ENCODE results near the gene FOXJ3.
"Not testable (repeated sequence)": the region's sequence is repeated elsewhere in the genome, so short reads cannot be mapped to it uniquely, and the experiment has no call there.

Gene FOXJ3

DNA sequence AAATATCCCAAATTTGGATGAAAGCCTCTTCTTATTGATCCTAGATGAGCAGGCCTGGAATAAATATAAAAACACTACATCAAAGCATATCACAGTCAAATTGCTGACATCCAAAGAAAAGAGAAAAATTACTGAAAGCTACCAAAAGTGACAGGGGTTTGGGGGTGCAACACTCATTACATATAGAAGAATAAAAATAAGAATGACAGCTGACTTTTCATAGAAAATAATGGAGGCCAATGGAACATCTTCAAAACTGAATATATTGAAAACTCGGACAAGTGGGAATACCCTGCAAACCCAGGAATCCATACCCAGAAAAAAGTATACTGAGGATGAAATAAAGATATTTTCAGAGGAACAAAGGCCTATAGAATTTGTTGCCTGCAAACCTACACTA, 84.0 kb downstream of the FOXJ3 start:
- no peak for DNase-seq (ENCODE audit: low read depth, low spot score)

DNA sequence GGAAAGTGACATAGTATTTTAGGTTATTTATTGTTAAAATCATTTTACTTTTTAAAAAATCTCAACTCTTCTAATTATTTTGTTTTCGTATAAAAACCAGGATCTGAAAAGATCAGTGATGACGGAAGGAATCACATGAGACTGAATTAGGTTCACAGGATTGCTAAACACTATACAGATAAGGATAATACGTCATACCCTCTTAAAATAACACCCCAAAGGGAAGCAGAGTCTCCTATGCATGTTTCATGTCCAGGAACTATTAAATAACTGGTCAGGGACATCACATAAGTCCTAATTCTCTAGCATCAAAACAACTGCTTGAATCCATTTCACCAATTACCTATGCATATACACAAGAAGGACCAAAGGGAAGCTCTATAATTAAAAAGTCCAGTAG, 84.9 kb downstream of the FOXJ3 start:
- DNase-seq (ENCODE audit: low read depth, low spot score): no peak

DNA sequence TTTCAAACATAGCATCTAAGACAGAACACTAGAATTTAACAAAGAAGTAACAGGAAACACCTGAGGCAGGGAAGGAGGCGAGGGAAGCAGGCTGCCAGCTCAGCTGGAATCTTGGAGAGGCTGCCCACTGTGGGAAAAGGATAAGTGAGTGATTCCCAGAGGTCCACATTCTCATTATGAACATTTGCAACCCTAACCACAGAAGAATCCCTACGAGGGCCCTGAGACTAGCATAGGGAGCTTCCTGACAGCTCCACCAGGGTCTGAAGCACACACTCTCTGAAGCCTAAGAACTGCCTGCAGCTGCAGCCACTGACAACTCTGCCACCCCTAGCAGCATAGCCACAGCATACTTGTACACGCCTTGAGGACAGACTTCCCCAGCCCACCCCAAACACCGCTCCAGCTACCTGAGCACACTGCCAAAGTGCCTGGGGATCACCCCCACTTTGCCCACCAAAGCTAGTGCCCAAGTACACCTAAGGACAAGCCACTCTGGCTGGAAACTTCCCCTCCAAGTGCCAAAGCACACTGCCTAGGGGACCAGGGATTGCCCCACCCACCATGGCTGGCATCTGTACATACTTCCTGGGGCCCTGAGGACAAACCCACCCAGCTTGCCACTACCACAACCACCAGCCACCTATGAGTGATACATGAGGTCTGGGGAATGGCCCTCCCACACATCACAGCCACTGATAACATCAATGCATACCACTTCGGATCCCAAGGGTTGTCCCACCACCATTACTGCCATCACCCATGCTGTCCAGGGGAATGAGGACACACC, 93.9 kb downstream of the FOXJ3 start:
- no peak for DNase-seq (ENCODE audit: low read depth, low spot score)

- no peak for DNase-seq (ENCODE audit: low read depth, low spot score)
Observed at GRCh38 chr1:42239555-42239954, 95.5 kb downstream of the FOXJ3 start.

DNA sequence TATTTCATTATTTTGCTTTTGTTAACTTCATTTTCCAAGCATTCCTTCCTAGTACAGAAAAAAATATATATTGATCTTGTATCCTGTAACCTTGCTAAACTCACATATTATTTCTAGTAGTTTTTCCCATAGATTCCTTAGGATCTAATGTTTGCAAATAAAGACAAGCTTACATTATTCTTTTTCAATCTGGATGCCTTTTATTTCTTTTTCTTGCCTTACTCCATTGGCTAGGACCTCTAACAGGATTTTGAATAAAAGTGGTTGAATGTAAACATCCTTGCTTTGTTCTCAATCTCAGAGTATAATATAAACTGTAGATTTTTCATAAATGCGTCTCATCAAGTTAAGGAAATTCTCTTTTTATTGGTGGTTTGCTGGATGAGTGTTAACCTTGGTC, 96.0 kb downstream of the FOXJ3 start:
- DNase-seq (ENCODE audit: low read depth, low spot score): no peak

- no peak for DNase-seq (ENCODE audit: low read depth, low spot score)
Observed at GRCh38 chr1:42231253-42231652, 103.8 kb downstream of the FOXJ3 start.

DNA sequence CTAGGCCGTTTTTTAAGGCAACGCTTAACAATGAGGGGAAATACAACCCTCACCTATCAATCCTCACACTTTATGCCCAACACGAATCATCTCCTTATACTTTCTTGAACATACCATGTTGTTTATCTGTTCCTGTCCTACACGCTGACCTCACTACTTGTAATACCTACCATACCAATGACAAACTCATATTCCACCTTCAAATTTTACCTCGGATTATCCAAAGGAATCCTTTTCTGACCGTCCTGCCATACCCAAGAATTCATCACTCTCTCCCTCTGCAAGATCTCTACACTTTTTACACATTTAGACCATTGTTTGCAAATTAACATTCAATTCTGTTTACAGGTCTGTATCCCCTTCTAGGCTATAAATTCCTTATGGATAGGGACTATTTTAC, 106.1 kb downstream of the FOXJ3 start:
- no peak for DNase-seq (ENCODE audit: low read depth, low spot score)

- no peak for DNase-seq (ENCODE audit: low read depth, low spot score)
Observed at GRCh38 chr1:42223036-42223435, 112.0 kb downstream of the FOXJ3 start.

- no peak for DNase-seq (ENCODE audit: low read depth, low spot score)
Observed at GRCh38 chr1:42221952-42222606, 113.0 kb downstream of the FOXJ3 start.

- DNase-seq (ENCODE audit: low read depth, low spot score): no peak
Observed at GRCh38 chr1:42221456-42221855, 113.6 kb downstream of the FOXJ3 start.

DNA sequence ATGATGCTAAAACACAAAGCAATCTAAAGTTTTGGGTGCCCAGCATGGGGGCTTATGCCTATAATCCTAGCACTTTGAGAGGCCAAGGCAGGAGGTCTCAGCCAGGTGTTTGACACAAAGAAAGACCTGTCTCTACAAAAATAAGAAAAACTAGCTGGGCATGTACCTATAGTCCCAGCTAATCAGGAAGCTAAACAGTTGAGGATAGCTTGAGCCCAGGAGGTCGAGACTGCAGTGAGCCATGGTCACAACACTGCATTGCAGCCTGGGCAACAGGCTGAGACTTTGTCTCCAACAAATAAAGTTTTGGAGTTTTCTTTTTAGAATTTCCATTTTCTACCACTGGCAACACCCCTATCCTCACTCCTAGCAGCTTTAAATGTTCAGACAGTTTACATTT, 115.4 kb downstream of the FOXJ3 start:
- DNase-seq (ENCODE audit: low read depth, low spot score): no peak

- no peak for DNase-seq (ENCODE audit: low read depth, low spot score)
Observed at GRCh38 chr1:42214447-42214871, 120.6 kb downstream of the FOXJ3 start.

- no peak for DNase-seq (ENCODE audit: low read depth, low spot score)
Observed at GRCh38 chr1:42211224-42211623, 123.8 kb downstream of the FOXJ3 start.

GRCh38 chr1:42210421-42211133, 124.5 kb downstream of the FOXJ3 start:
- no peak for DNase-seq (ENCODE audit: low read depth, low spot score)

- DNase-seq (ENCODE audit: low read depth, low spot score): no peak
Observed at GRCh38 chr1:42209526-42210251, 125.3 kb downstream of the FOXJ3 start.

DNA sequence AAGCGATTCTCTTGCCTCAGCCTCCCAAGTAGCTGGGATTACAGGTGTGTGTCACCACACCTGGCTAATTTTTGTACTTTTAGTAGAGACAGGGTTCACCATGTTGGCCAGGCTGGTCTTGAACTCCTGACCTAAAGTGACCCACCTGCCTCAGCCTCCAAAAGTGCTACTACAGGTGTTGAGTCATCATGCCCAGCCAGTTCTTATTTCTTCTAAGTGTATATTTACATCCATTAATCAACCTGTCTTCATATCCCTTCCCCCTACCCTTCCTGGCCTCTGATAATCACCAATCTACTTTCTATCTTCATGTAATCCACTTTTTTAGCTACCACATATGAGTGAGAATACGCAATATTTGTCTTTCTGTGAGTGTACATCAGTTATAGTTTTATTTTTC, 128.1 kb downstream of the FOXJ3 start:
- not testable (repeated sequence) for DNase-seq (ENCODE audit: low read depth, low spot score)

DNA sequence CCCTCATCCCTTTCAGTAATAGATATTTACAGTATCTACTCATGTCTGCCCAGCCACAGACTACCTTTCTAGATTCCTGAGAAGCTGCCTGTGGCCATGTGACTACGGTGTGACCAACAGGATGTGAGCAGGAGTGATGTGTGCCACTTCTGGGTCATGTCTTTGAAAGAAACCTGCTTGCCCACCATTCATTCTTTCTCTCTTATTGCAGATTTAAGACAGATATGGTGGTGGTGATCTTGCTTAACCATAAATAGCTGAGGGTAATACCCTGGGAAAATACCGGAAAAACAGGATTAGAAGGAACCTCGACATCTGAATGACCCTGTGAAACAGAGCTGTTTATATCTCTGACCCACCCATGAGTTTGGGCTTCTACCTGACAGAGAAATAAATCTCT, 128.9 kb downstream of the FOXJ3 start:
- no peak for DNase-seq (ENCODE audit: low read depth, low spot score)

DNA sequence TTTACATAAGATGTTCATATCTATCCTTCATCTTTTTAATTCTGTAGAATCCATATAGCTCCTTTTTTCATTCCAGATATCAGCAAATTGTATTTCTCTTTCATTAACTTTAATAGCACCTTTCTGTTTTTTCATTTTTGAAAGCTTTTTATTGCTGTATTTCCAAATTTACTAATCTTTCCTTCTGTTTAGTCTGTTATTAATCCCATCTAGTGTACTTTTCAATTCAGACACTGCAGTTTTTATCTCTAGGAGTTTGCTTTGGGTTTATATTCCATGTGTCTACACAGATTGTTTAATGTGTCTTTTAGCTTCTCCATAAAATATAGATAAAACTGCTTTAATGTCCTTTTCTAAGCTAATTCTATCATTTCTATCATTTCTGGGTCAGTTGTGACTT, 133.0 kb downstream of the FOXJ3 start:
- no peak for DNase-seq (ENCODE audit: low read depth, low spot score)

- no peak for DNase-seq (ENCODE audit: low read depth, low spot score)
Observed at GRCh38 chr1:42198251-42198650, 136.8 kb downstream of the FOXJ3 start.

- no peak for DNase-seq (ENCODE audit: low read depth, low spot score)
Observed at GRCh38 chr1:42195841-42196240, 139.2 kb downstream of the FOXJ3 start.

DNA sequence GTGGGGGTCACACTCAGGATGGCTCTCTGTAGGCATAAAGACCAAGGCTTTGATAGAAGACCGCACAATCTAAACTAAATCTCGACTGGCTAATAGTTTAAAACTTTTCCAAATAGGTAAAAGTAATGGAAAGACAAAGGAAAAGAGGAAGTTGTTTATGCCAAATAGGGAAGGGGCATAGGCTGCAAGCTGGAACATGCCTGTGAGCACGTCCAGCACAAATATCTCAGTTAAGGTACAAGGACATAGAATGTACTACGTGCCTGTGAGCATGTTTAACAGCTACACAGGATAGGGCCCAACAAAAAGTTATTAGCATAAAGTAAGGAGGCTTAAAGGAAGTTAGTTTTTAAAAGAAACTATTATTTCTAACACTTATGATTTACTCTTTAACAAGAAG, 142.9 kb downstream of the FOXJ3 start:
- DNase-seq (ENCODE audit: low read depth, low spot score): no peak

DNA sequence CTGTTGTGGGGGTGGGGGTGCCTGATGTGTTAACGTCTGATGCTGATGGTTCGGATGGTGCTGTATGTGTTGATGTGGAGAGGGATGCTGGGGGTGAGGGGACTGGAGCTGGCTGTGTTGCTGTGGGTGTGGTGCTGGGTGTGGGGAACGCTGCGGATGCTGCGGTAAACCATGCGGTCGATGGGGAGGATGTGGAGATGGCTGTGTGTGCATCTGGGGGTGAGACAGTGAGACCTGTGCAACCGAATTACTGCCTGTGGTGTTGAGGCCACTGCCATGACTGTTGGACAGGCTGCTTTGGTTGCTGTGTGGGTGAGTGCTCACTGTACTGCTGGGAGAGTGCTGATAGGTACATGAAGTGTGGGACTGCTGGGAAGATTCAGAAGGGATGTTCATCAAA, 143.7 kb downstream of the FOXJ3 start:
- DNase-seq (ENCODE audit: low read depth, low spot score): no peak
